NOMO-1 (cell line): ENCODE measurements around the gene ZSCAN10.

Experiments
- DNase-seq, 2 experiments: peaks; one replicate each; lab custom pipeline; 2025; ENCODE audit not compliant: unreplicated experiment in 2 of 2; lab: John Stamatoyannopoulos, UW

The ZSCAN10 gene

DNA sequence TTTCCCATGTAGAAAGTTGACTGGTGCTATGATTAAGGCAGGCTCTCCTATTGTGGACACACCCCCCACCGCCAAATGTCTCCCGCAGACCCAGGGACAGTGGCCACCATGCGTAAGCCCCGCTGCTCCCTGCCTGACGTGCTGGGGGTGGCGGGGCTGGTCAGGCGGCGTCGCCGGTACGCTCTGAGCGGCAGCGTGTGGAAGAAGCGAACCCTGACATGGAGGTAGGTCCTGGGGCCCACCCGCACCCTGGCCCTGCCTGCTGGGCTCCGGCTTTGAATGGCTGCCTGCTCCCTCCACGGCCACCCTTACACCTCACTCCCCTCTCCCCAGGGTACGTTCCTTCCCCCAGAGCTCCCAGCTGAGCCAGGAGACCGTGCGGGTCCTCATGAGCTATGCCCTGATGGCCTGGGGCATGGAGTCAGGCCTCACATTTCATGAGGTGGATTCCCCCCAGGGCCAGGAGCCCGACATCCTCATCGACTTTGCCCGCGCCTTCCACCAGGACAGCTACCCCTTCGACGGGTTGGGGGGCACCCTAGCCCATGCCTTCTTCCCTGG is 49.1 kb downstream of the ZSCAN10 start:
- DNase-seq, result no peak

DNA sequence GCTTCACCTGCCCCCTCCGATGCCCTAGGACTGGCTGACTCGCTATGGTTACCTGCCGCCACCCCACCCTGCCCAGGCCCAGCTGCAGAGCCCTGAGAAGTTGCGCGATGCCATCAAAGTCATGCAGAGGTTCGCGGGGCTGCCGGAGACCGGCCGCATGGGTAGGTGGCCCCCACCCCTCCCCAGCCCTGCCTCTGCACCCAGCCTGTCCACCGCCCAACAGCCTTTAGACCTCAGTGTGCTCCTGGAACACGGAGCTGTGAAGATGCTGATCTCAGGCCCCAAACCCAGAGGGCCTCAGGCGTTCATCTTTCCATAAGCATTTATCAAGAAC is 51.7 kb downstream of the ZSCAN10 start:
- DNase-seq, result no peak

DNA sequence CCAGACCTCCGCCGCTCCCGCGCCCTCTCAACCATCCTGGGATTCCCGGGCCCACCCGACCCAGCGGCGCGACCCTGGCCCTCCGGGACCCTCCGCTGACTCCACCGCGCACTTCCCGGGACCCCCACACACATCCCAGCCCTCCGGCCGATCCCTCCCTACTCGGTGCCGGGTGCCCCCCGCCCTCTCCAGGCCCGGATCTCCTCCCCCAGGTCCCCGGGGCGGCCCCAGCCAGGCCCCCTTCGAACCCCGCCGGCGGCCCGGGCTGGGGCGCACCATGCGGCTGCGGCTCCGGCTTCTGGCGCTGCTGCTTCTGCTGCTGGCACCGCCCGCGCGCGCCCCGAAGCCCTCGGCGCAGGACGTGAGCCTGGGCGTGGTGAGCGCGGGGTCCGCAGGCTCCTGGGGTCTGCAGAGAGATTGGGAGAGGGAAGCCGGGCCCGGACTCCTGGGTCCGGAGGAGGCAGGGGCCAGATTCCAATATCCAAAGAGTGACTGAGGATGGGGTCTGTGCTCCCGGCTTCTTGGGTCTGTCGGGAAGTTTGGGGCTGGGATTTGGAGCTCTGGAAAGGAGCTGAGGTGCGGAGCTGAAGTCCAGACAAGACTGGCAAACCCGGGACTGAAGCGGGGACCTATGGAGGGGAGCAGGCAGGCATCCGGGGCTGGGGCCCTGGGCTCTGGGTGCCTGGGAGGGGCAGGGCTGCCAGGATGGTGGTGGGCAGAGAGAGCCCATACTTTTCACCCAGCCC is 52.3 kb downstream of the ZSCAN10 start:
- no peak for DNase-seq

DNA sequence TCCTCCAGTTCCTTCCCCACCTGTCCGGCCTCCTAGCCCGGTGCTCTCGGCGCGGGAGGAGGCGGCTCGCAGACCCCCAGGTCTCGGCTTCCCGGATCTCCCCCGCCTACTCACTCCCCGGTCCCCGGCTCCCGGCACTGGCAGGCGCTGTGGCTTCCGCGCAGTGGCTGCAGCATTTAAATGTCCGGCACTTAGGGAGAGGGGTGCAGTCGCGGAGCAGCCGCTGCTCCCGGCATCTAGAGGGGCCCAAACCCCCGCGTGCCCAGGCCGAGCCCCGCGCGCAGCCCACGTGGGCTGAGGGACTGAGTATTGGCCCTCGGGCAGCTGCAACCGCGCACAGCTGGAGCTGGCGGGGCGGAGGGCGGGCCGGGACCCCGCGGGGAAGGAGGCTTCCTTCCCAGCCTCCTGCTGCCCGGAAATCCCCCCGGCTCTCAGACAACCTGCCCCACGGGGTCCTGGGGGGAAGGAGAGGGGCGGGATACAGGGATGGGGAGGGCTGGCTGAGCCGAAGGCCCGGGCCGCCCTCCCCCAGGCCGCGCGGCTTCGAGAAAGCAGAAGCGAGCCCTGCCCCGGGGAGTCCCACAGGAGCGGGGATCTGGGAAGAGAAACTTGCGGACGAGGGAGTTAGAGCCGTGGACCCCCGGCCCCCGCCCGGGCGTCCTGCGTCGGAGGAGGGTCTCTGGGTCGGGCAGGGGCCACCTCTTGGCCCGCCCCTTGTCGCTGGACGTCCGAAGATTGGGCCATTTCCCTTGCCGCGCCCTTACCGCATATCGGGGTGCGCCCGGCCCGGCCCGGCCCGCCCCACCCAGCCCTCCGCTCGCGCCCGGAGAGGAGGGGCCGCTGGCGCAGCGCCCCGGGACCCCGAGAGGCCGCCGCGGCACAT is 53.1 kb downstream of the ZSCAN10 start, which contains the start of gene MMP25:
Gene MMP25 (plus strand): TSS at position 804 of the 883 bp plus-strand sequence. CDS start 357 bp downstream, outside the sequence.
- peak in 1 of 2 experiments; percentile 36 for DNase-seq

DNA sequence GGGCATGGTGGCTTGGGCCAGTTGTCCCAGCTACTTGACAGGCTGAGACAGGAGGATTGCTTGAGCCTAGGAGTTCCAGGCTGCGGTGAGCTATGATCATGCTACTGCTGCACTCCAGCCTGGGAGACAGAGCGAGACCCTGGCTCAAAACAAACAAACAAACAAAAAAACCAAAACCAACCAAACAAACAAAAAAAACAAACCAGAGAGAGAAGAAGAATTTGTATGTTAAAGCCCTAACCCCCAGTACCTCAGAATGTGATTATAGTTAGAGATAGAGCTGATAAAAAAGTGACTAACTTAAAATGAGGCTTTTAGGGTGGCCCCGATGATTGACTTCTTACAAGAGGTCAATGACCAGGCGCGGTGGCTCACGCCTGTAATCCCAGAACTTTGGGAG is 54.4 kb downstream of the ZSCAN10 start:
- DNase-seq, result no peak

- DNase-seq, result peak in 1 of 2 experiments; percentile 29
Observed at GRCh38 chr16:3042376-3042775, 56.7 kb downstream of the ZSCAN10 start.

DNA sequence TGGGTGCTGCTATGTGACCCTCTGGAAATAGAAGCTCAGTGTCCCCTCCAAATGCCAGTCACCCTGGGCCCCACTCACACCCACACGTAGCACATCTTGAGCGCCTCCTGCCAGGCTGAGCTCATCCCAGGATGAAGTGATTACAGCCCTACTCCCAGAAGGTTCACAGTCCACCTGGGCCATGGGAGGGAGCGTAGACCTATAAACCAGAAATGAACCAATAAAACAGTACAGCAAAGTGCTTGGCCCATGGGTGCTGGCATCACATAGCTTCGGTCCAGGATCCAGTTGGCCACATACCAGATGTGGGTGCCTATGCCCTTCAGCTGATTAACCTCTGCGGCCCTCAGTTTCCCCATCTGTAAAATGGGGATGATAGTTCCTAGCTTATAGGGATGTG is 60.2 kb downstream of the ZSCAN10 start:
- DNase-seq, result no peak
